GM19351 (cell line): ENCODE results near the gene TNS2.
"Not testable (repeated sequence)": the region's sequence is repeated elsewhere in the genome, so short reads cannot be mapped to it uniquely, and the experiment has no call there.

ENCODE experiments used
- ATAC-seq: cut with Tn5 transposase; IDR thresholded peaks from one replicate; pipeline ENCODE4 v1.9.1; 2021; ENCODE audit warnings: mild to moderate bottlenecking, moderate library complexity; ENCODE audit not compliant: unreplicated experiment

Gene TNS2

DNA sequence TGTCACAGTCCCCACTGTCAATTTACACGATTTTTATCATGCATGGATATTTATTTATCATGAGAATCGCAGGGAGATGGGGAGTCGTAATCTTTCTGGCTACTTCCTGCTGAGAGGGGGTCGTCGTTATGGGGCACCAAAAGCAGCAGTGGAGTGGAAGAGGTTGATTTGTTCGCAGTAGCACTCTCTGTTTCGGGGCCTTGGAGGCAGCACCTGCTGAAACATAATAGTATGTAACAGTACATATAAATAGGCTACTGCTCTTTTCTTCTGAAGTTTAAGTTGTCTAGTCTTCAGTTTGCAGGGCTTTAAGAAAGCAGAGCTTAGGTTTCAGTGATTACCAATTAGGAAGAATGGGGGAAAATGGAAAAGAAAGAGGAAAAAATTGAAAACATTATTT, 57.3 kb downstream of the TNS2 start:
- no peak for ATAC-seq

DNA sequence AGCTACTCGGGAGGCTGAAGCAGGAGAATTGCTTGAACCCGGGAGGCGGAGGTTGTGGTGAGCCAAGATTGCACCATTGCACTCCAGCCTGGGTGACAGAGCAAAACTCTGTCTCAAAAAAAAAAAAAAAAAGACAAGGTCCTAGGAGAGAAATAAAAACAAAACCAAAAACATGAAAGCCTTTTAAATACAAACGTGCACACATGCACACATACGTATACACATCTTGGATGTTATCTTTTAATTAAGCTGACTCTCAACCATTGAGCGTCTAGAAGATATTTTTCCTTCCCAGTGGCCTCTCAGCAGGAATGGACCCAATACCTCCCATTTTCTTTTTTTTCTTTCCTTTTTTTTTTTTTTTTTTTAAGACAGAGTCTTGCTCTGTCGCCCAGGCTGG, 62.6 kb downstream of the TNS2 start:
- ATAC-seq = not testable (repeated sequence)

- no peak for ATAC-seq
Measured at GRCh38 chr12:53113136-53113705, 63.4 kb downstream of the TNS2 start.

GRCh38 chr12:53113951-53114350, 64.1 kb downstream of the TNS2 start:
- ATAC-seq = no peak
